Sigmoid colon (tissue), 7 donors: ENCODE data around the gene GOLGA2. TPM values are rescaled to one million over a fixed set of nuclear protein-coding genes. Genes with fewer than 3 reads are reported as not detected.

Source experiments
- DNase-seq: peaks from one replicate; pipeline ENCODE4 v3.0.0-alpha.2; 2019
- H3K27ac ChIP-seq, 4 donors: fragments of 200-600 bp; sonication (generic); one replicate each; pipeline ENCODE4 v1.5.1; 2016 to 2019; ENCODE audit warnings: mild to moderate bottlenecking in 1 of 4
- H3K27me3 ChIP-seq, 3 donors: fragments of 200-600 bp; sonication (generic); one replicate each; pipeline ENCODE4 v1.5.1; 2019; ENCODE audit warnings: mild to moderate bottlenecking in 1 of 3
- H3K36me3 ChIP-seq, 4 donors: fragments of 200-600 bp; sonication (generic); one replicate each; pipeline ENCODE4 v1.5.1; 2016 to 2019
- H3K4me1 ChIP-seq, 4 donors: fragments of 200-600 bp; sonication (generic); one replicate each; pipeline ENCODE4 v1.5.1; 2017 to 2019
- H3K4me3 ChIP-seq, 4 donors: fragments of 200-600 bp; sonication (generic); one replicate each; pipeline ENCODE4 v1.5.1; 2017 to 2019; ENCODE audit warnings: mild to moderate bottlenecking in 2 of 4, moderate library complexity in 1 of 4
- H3K9me3 ChIP-seq, 4 donors: fragments of 200-600 bp in 3 of 4; sonication (generic) in 3 of 4; one replicate each; pipeline versions ENCODE4 v1.5.1 to v1.6.1; 2013 to 2019
- EP300 ChIP-seq, 4 donors: sonication (generic); formaldehyde crosslinking; IDR thresholded peaks; one replicate each; pipeline ENCODE4 v1.6.1; 2017; ENCODE audit warnings: antibody characterized with exemption in 4 of 4
- POLR2A ChIP-seq, 2 donors: fragments of 450-650 bp; IDR thresholded peaks; one replicate each; pipeline ENCODE4 v1.6.1; 2016; ENCODE audit warnings: antibody characterized with exemption in 2 of 2, mild to moderate bottlenecking in 2 of 2, moderate library complexity in 2 of 2
- POLR2AphosphoS5 ChIP-seq, 4 donors: sonication (generic); formaldehyde crosslinking; IDR thresholded peaks; one replicate each; pipeline ENCODE4 v1.6.1; 2017; ENCODE audit warnings: antibody characterized with exemption in 4 of 4
- WGBS, 2 donors: extraction: QIAGEN DNeasy Blood & Tissue Kit; methylation state at CpG; one replicate each; pipeline ENCODE4 v1.1.7; 2013; 5-methylcytosine and 5-hydroxymethylcytosine counted together
- intact Hi-C: fragments of 100-400 bp; cut with DNase I; formaldehyde crosslinking; loops from one replicate; pipeline ENCODE4 v1.15.1; 2023
- polyA plus RNA-seq, 3 donors: library from polyadenylated mRNA; stranded (reverse); fragments of 200-250 nt; gene quantifications; one replicate each; pipeline ENCODE4 v1.2.3, GENCODE V29; 2013
- total RNA-seq, 4 donors: library from RNA; depleted of rRNA; stranded (reverse); fragments of >200 nt; gene quantifications; one replicate each; pipeline ENCODE4 v1.1.0, GENCODE V29; 2016
- TF ChIP-seq, protein P1 (sequence below), 4 experiments: fragments of 450-650 bp in 3 of 4; fragments of 200-600 bp in 1 of 4; IDR thresholded peaks; one replicate each; pipeline ENCODE4 v1.5.1; 2016 to 2019; ENCODE audit warnings: antibody characterized with exemption in 4 of 4, mild to moderate bottlenecking in 3 of 4, moderate library complexity in 2 of 4
- donor health status: healthy with polysubstance abuse.
- donor health status: Bipolar disorder and iron deficiency.
- donor health status: healthy.

GOLGA2 gene
- total and polyA plus RNA-seq, 7 donors: 48.1 to 104 (median 82.7) TPM

DNA sequence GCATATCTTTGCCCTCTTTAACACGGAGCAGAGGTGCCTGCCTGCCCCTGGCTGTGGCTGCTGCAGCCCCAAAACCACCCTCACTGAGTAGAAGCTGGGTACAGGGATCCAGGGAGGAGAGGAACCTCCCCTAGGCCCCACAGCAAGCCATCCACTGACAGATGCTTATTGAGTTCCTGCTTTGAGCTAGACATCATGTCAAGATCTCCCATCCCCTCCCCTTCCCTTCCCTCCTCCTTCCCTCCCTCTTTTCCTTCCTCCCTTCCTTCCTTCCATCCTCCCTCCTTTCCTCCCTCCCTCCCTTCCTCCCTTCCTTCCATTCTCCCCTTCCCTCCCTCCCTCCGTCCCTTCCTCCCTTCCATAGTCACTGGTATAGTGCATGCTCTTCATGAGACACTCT lies 29.3 kb downstream of the GOLGA2 start:
- intact Hi-C loops: no loop called here

DNA sequence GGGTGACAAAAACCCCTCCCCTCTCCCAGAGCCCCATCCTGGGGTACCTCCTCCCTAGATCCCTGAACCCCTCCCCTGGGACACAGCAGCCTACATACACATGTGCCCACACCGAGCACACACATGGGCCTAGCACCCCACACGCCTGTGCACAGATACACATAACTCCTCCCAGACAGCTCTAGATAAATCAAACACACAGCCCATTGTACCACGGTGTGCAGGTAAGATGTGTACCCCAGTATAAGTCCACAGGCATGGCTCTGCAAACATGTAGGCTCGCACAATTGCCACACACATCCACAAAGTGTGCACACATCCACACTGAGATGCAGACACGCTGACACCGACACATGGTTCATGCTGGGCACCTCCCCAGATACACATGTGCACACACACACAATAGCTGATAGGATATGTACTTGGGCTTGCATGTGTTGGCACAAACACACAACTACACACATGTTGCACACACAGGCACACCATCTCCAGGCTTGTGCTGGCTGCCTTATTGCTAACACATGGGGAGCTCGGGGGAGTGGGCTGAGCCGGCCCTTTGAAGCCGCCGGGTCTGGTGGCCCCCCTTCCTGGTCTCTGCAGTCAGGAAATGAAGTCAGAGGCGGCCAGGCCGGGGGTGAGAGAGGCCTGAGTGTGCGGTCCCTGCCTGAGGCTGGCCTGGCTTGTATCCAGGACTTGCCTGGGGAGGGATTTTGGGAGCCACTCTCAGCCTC lies 30.2 kb downstream of the GOLGA2 start:
- no peaks in the 10 kb centered on the region for H3K9me3 ChIP-seq
- peak overlapping the region; percentile 33 to 78 (median 56) for H3K27ac ChIP-seq
- TF ChIP-seq POLR2A (IDR thresholded peaks at IDR 0.05) (no peak), EP300 (IDR thresholded peaks at IDR 0.05) (no peak), POLR2AphosphoS5 (IDR thresholded peaks at IDR 0.05) (no peak)
- TF ChIP-seq, protein P1, sequence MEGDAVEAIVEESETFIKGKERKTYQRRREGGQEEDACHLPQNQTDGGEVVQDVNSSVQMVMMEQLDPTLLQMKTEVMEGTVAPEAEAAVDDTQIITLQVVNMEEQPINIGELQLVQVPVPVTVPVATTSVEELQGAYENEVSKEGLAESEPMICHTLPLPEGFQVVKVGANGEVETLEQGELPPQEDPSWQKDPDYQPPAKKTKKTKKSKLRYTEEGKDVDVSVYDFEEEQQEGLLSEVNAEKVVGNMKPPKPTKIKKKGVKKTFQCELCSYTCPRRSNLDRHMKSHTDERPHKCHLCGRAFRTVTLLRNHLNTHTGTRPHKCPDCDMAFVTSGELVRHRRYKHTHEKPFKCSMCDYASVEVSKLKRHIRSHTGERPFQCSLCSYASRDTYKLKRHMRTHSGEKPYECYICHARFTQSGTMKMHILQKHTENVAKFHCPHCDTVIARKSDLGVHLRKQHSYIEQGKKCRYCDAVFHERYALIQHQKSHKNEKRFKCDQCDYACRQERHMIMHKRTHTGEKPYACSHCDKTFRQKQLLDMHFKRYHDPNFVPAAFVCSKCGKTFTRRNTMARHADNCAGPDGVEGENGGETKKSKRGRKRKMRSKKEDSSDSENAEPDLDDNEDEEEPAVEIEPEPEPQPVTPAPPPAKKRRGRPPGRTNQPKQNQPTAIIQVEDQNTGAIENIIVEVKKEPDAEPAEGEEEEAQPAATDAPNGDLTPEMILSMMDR (IDR thresholded peaks at IDR 0.05): no peak
- H3K4me3 ChIP-seq: no peak overlapping the region
- WGBS, 2 donors: 44 to 66% methylated on average over 13 of the region's 13 CpGs
- H3K4me1 ChIP-seq: peaks cover 0 to 20% (median 17%) of the 10 kb centered on the region in 4 donors
- intact Hi-C loops: no loop called here
- DNase-seq: peak; percentile 78
- peaks cover 0 to 24% (median 11%) of the 10 kb centered on the region in 3 donors for H3K27me3 ChIP-seq
- no peaks in the 10 kb centered on the region for H3K36me3 ChIP-seq

More for the DNA sequence above, 29.3 kb downstream of the GOLGA2 start:
- no peak for DNase-seq
- Histone ChIP-seq H3K9me3 (no peaks in the 10 kb centered on the region), H3K36me3 (no peaks in the 10 kb centered on the region), H3K27me3 (peaks cover 0 to 33% (median 20%) of the 10 kb centered on the region in 3 donors), H3K4me3 (no peak overlapping the region), H3K27ac (peak overlapping the region in 3 of 4 donors; percentile 31 to 78 (median 62)), H3K4me1 (peaks cover 0 to 29% (median 23%) of the 10 kb centered on the region in 4 donors)
- TF ChIP-seq POLR2A (IDR thresholded peaks at IDR 0.05): no peak
- no peak for TF ChIP-seq EP300 (IDR thresholded peaks at IDR 0.05)
- TF ChIP-seq POLR2AphosphoS5 (IDR thresholded peaks at IDR 0.05): no peak
- TF ChIP-seq, protein P1 (IDR thresholded peaks at IDR 0.05): no peak
- WGBS, 2 donors: 64 to 73% methylated on average over 2 of the region's 2 CpGs

DNA sequence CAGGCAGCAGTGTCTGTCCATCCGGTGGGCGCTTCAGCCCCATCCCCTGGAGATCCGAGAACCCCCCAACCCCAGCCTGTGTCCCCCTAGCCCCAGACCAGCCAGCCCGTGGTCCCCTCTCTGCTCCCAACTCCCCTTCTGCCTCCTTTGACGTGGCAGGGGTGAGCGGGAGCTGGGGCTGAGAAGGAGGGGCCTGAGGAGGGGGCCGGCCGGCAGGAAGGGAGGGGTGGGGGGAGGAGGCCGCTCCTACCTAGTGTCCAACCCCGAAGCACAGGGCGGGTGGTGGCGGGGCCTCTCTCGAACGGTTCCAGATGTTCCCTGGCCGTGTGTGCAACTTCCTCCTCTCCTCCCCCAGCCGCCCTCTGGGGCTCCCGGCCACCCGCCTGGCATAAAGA lies 31.0 kb downstream of the GOLGA2 start:
- peak; percentile 95 for DNase-seq
- Histone ChIP-seq H3K36me3 (no peaks in the 10 kb centered on the region), H3K4me3 (peak overlapping the region; percentile 14 to 42 (median 30)), H3K27ac (peak overlapping the region; percentile 59 to 78 (median 66)), H3K27me3 (peaks cover 0 to 16% (median 6%) of the 10 kb centered on the region in 3 donors), H3K9me3 (no peaks in the 10 kb centered on the region), H3K4me1 (peaks cover 0 to 15% (median 12%) of the 10 kb centered on the region in 4 donors)
- intact Hi-C loops: no loop called here
- TF ChIP-seq POLR2AphosphoS5 (IDR thresholded peaks at IDR 0.05) (peak; percentile 40 to 67 (median 65)), POLR2A (IDR thresholded peaks at IDR 0.05) (peak in 1 of 2 donors; percentile 18), EP300 (IDR thresholded peaks at IDR 0.05) (no peak)
- TF ChIP-seq, protein P1 (IDR thresholded peaks at IDR 0.05): no peak
- 8 to 13% methylated on average over 18 of the region's 18 CpGs for WGBS, 2 donors

DNA sequence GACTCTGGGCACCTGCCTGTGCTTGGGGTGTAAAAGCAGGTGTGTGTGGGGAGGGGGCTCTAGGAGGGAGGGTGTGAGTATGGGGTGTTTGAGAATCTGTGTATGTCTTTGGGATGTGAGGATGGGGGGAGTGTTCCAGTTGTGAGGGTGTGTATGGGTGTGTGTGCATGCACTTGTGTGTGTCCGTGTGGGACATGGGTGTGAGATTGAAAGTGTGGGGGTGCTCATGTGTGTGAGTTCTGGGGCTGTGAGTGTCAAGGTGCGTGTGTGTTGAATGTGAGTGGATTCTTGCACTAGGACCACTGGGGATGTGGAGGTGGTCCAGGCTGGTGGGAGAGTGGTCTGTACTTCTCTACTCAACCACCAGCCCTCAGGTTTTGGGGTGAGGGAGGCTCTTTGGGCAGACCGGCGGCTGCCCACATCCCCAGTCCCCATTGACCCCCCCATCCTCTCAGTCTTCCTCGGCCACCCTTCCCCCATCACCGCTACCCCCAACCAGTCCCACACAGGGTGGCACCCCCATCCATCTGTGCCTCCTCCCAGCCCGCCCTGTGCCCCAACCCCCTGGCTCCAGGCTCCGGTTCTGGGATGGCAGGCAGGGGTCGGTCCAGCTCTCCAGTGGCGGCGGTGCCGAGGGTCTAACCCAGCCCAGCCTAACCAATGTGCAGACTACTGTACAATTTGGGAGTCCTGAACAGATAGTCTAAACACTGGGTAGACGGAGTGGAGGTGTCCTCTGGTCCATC lies 31.5 kb downstream of the GOLGA2 start:
- H3K27me3 ChIP-seq: peaks cover 0 to 16% (median 6%) of the 10 kb centered on the region in 3 donors
- intact Hi-C loops: no loop called here
- peaks cover 0 to 15% (median 12%) of the 10 kb centered on the region in 4 donors for H3K4me1 ChIP-seq
- peak overlapping the region; percentile 59 to 78 (median 66) for H3K27ac ChIP-seq
- 51 to 66% methylated on average over 13 of the region's 13 CpGs for WGBS, 2 donors
- TF ChIP-seq POLR2AphosphoS5 (IDR thresholded peaks at IDR 0.05) (no peak), EP300 (IDR thresholded peaks at IDR 0.05) (no peak), POLR2A (IDR thresholded peaks at IDR 0.05) (no peak)
- TF ChIP-seq, protein P1 (IDR thresholded peaks at IDR 0.05): no peak
- H3K36me3 ChIP-seq: no peaks in the 10 kb centered on the region
- no peak for DNase-seq
- no peaks in the 10 kb centered on the region for H3K9me3 ChIP-seq
- H3K4me3 ChIP-seq: peak overlapping the region; percentile 14 to 42 (median 30)
